Measurements from ENCODE around the gene PRKAA2.

The PRKAA2 gene

GRCh38 chr1:56709995-56710394 is 64.9 kb downstream of the PRKAA2 start:
- no peaks in the 10 kb centered on the region for H3K9me3 ChIP-seq (ENCODE audit: low read length)
- no peak overlapping the region for H2AFZ ChIP-seq (ENCODE audit: low read depth, low read length)
- no peaks in the 10 kb centered on the region for H3K27me3 ChIP-seq (ENCODE audit: insufficient read depth, low read length)
- no peak overlapping the region for H3K4me3 ChIP-seq (ENCODE audit: low read length)
- H3K4me1 ChIP-seq (ENCODE audit: insufficient read depth, low read length), result no peaks in the 10 kb centered on the region
- peaks cover 18% of the 10 kb centered on the region for H3K36me3 ChIP-seq (ENCODE audit: insufficient read depth, low read length)

- Histone ChIP-seq H3K4me1 (ENCODE audit: insufficient read depth, low read length) (no peaks in the 10 kb centered on the region), H2AFZ (ENCODE audit: low read depth, low read length) (no peak overlapping the region), H3K36me3 (ENCODE audit: insufficient read depth, low read length) (peaks cover 18% of the 10 kb centered on the region), H3K27me3 (ENCODE audit: insufficient read depth, low read length) (no peaks in the 10 kb centered on the region), H3K4me3 (ENCODE audit: low read length) (no peak overlapping the region), H3K9me3 (ENCODE audit: low read length) (no peaks in the 10 kb centered on the region)
Measured at GRCh38 chr1:56710646-56711045, 65.5 kb downstream of the PRKAA2 start.

GRCh38 chr1:56712150-56712549 is 67.0 kb downstream of the PRKAA2 start:
- no peak overlapping the region for H2AFZ ChIP-seq (ENCODE audit: low read depth, low read length)

GRCh38 chr1:56713112-56713511 is 68.0 kb downstream of the PRKAA2 start:
- Histone ChIP-seq H3K27me3 (ENCODE audit: insufficient read depth, low read length) (no peaks in the 10 kb centered on the region), H3K4me1 (ENCODE audit: insufficient read depth, low read length) (no peaks in the 10 kb centered on the region), H3K9me3 (ENCODE audit: low read length) (no peaks in the 10 kb centered on the region), H3K4me3 (ENCODE audit: low read length) (no peak overlapping the region), H3K36me3 (ENCODE audit: insufficient read depth, low read length) (peaks cover 3% of the 10 kb centered on the region), H2AFZ (ENCODE audit: low read depth, low read length) (no peak overlapping the region)

More at GRCh38 chr1:56712150-56712549, 67.0 kb downstream of the PRKAA2 start:
- Histone ChIP-seq H3K9me3 (ENCODE audit: low read length) (no peaks in the 10 kb centered on the region), H3K27me3 (ENCODE audit: insufficient read depth, low read length) (no peaks in the 10 kb centered on the region), H3K36me3 (ENCODE audit: insufficient read depth, low read length) (peaks cover 6% of the 10 kb centered on the region), H3K4me1 (ENCODE audit: insufficient read depth, low read length) (no peaks in the 10 kb centered on the region), H3K4me3 (ENCODE audit: low read length) (no peak overlapping the region)

GRCh38 chr1:56715156-56715555 is 70.0 kb downstream of the PRKAA2 start:
- H3K4me3 ChIP-seq (ENCODE audit: low read length), result no peak overlapping the region
- no peaks in the 10 kb centered on the region for H3K9me3 ChIP-seq (ENCODE audit: low read length)
- no peak overlapping the region for H2AFZ ChIP-seq (ENCODE audit: low read depth, low read length)
- peaks cover 5% of the 10 kb centered on the region for H3K4me1 ChIP-seq (ENCODE audit: insufficient read depth, low read length)
- no peaks in the 10 kb centered on the region for H3K27me3 ChIP-seq (ENCODE audit: insufficient read depth, low read length)
- no peaks in the 10 kb centered on the region for H3K36me3 ChIP-seq (ENCODE audit: insufficient read depth, low read length)

- H3K27me3 ChIP-seq (ENCODE audit: insufficient read depth, low read length), result no peaks in the 10 kb centered on the region
- no peak overlapping the region for H2AFZ ChIP-seq (ENCODE audit: low read depth, low read length)
- H3K4me1 ChIP-seq (ENCODE audit: insufficient read depth, low read length), result peaks cover 5% of the 10 kb centered on the region
- no peaks in the 10 kb centered on the region for H3K36me3 ChIP-seq (ENCODE audit: insufficient read depth, low read length)
- H3K9me3 ChIP-seq (ENCODE audit: low read length), result no peaks in the 10 kb centered on the region
- H3K4me3 ChIP-seq (ENCODE audit: low read length), result no peak overlapping the region
Measured at GRCh38 chr1:56719171-56719570, 74.1 kb downstream of the PRKAA2 start.

GRCh38 chr1:56726706-56727105 is 81.6 kb downstream of the PRKAA2 start:
- H3K4me3 ChIP-seq (ENCODE audit: low read length), result no peak overlapping the region
- no peaks in the 10 kb centered on the region for H3K36me3 ChIP-seq (ENCODE audit: insufficient read depth, low read length)
- no peak overlapping the region for H2AFZ ChIP-seq (ENCODE audit: low read depth, low read length)
- no peaks in the 10 kb centered on the region for H3K27me3 ChIP-seq (ENCODE audit: insufficient read depth, low read length)
- H3K9me3 ChIP-seq (ENCODE audit: low read length), result no peaks in the 10 kb centered on the region
- no peaks in the 10 kb centered on the region for H3K4me1 ChIP-seq (ENCODE audit: insufficient read depth, low read length)

GRCh38 chr1:56728964-56729363 is 83.8 kb downstream of the PRKAA2 start:
- Histone ChIP-seq H2AFZ (ENCODE audit: low read depth, low read length) (no peak overlapping the region), H3K4me1 (ENCODE audit: insufficient read depth, low read length) (no peaks in the 10 kb centered on the region), H3K27me3 (ENCODE audit: insufficient read depth, low read length) (no peaks in the 10 kb centered on the region), H3K36me3 (ENCODE audit: insufficient read depth, low read length) (no peaks in the 10 kb centered on the region), H3K9me3 (ENCODE audit: low read length) (no peaks in the 10 kb centered on the region), H3K4me3 (ENCODE audit: low read length) (no peak overlapping the region)

- Histone ChIP-seq H3K4me1 (ENCODE audit: insufficient read depth, low read length) (no peaks in the 10 kb centered on the region), H2AFZ (ENCODE audit: low read depth, low read length) (no peak overlapping the region), H3K4me3 (ENCODE audit: low read length) (no peak overlapping the region), H3K9me3 (ENCODE audit: low read length) (no peaks in the 10 kb centered on the region), H3K36me3 (ENCODE audit: insufficient read depth, low read length) (no peaks in the 10 kb centered on the region), H3K27me3 (ENCODE audit: insufficient read depth, low read length) (peaks cover 4% of the 10 kb centered on the region)
Measured at GRCh38 chr1:56745231-56745630, 100.1 kb downstream of the PRKAA2 start.

- Histone ChIP-seq H3K27me3 (ENCODE audit: insufficient read depth, low read length) (peaks cover 4% of the 10 kb centered on the region), H3K4me1 (ENCODE audit: insufficient read depth, low read length) (no peaks in the 10 kb centered on the region), H3K36me3 (ENCODE audit: insufficient read depth, low read length) (no peaks in the 10 kb centered on the region), H2AFZ (ENCODE audit: low read depth, low read length) (no peak overlapping the region), H3K4me3 (ENCODE audit: low read length) (no peak overlapping the region), H3K9me3 (ENCODE audit: low read length) (no peaks in the 10 kb centered on the region)
Measured at GRCh38 chr1:56754708-56755479, 109.8 kb downstream of the PRKAA2 start.

- H3K4me3 ChIP-seq (ENCODE audit: low read length), result no peak overlapping the region
- no peaks in the 10 kb centered on the region for H3K4me1 ChIP-seq (ENCODE audit: insufficient read depth, low read length)
- no peak overlapping the region for H2AFZ ChIP-seq (ENCODE audit: low read depth, low read length)
- H3K9me3 ChIP-seq (ENCODE audit: low read length), result no peaks in the 10 kb centered on the region
- no peaks in the 10 kb centered on the region for H3K36me3 ChIP-seq (ENCODE audit: insufficient read depth, low read length)
- H3K27me3 ChIP-seq (ENCODE audit: insufficient read depth, low read length), result peaks cover 4% of the 10 kb centered on the region
Measured at GRCh38 chr1:56755911-56756310, 110.8 kb downstream of the PRKAA2 start.

- Histone ChIP-seq H3K4me3 (ENCODE audit: low read length) (no peak overlapping the region), H3K36me3 (ENCODE audit: insufficient read depth, low read length) (no peaks in the 10 kb centered on the region), H3K27me3 (ENCODE audit: insufficient read depth, low read length) (peaks cover 2% of the 10 kb centered on the region), H2AFZ (ENCODE audit: low read depth, low read length) (no peak overlapping the region), H3K9me3 (ENCODE audit: low read length) (no peaks in the 10 kb centered on the region), H3K4me1 (ENCODE audit: insufficient read depth, low read length) (no peaks in the 10 kb centered on the region)
Measured at GRCh38 chr1:56758135-56758534, 113.0 kb downstream of the PRKAA2 start.

- H2AFZ ChIP-seq (ENCODE audit: low read depth, low read length), result no peak overlapping the region
- peaks cover 2% of the 10 kb centered on the region for H3K27me3 ChIP-seq (ENCODE audit: insufficient read depth, low read length)
- no peaks in the 10 kb centered on the region for H3K36me3 ChIP-seq (ENCODE audit: insufficient read depth, low read length)
- H3K9me3 ChIP-seq (ENCODE audit: low read length), result no peaks in the 10 kb centered on the region
- no peak overlapping the region for H3K4me3 ChIP-seq (ENCODE audit: low read length)
- no peaks in the 10 kb centered on the region for H3K4me1 ChIP-seq (ENCODE audit: insufficient read depth, low read length)
Measured at GRCh38 chr1:56758794-56759193, 113.7 kb downstream of the PRKAA2 start.
